H1 (cell line): ENCODE results near the gene SLC8A1.

Experiments used
- CBX5 ChIP-seq: fragments of 300-800, 300-1000 bp; sonication (generic); IDR thresholded peaks from 2 replicates; pipeline ENCODE4 v1.7.1; 2016; ENCODE audit warnings: antibody characterized with exemption, low read length, low read depth
- CTBP2 ChIP-seq: IDR thresholded peaks from 2 replicates; pipeline ENCODE4 v1.7.0; 2011; ENCODE audit warnings: borderline replicate concordance, mild to moderate bottlenecking, moderate library complexity, mixed read lengths, low read length; ENCODE audit not compliant: insufficient read depth, insufficient read length
- EP300 ChIP-seq, 2 experiments: IDR thresholded peaks; 1 replicate in 1 of 2; 2 replicates in 1 of 2; pipeline ENCODE4 v1.6.1; 2011 to 2012; ENCODE audit warnings: low read depth in 2 of 2, low read length in 2 of 2, mild to moderate bottlenecking in 2 of 2, borderline replicate concordance in 1 of 2, inconsistent platforms in 1 of 2, moderate library complexity in 1 of 2
- JUN ChIP-seq: IDR thresholded peaks from 2 replicates; pipeline ENCODE4 v1.6.1; 2011; ENCODE audit warnings: low read depth, mild to moderate bottlenecking, improper control_type of control experiment, low read length
- POLR2A ChIP-seq, 2 experiments: IDR thresholded peaks; 1 replicate in 1 of 2; 2 replicates in 1 of 2; pipeline ENCODE4 v1.6.1; 2011; ENCODE audit warnings: low read depth in 2 of 2, low read length in 2 of 2, mild to moderate bottlenecking in 2 of 2; ENCODE audit errors: control extremely low read depth in 1 of 2
- POLR2AphosphoS5 ChIP-seq: IDR thresholded peaks from 2 replicates; pipeline ENCODE4 v1.6.1; 2011; ENCODE audit warnings: low read depth, low read length
- RBBP5 ChIP-seq: IDR thresholded peaks from 2 replicates; pipeline ENCODE4 v1.7.1; 2012; ENCODE audit warnings: low read depth, mild to moderate bottlenecking, inconsistent platforms, low read length, moderate library complexity, borderline replicate concordance
- SP1 ChIP-seq: IDR thresholded peaks from 2 replicates; pipeline ENCODE4 v1.6.1; 2011; ENCODE audit warnings: low read depth, low read length
- YY1 ChIP-seq: IDR thresholded peaks from 2 replicates; pipeline ENCODE4 v1.6.1; 2011; ENCODE audit warnings: low read depth, mild to moderate bottlenecking, low read length
- TF ChIP-seq, protein P1 (sequence below), 3 experiments: IDR thresholded peaks; 1 replicate in 2 of 3; 2 replicates in 1 of 3; pipeline versions ENCODE4 v1.5.1 to v1.6.1; 2011; ENCODE audit warnings: low read length in 3 of 3, mild to moderate bottlenecking in 3 of 3, inconsistent platforms in 2 of 3, low read depth in 1 of 3, moderate library complexity in 1 of 3; ENCODE audit not compliant: insufficient read depth in 1 of 3; ENCODE audit errors: control extremely low read depth in 1 of 3
- TF ChIP-seq, protein P2 (sequence below): fragments of 300-600 bp; sonication (generic); IDR thresholded peaks from 2 replicates; pipeline ENCODE4 v1.7.1; 2012; ENCODE audit warnings: low read length, moderate library complexity, mild to moderate bottlenecking, inconsistent platforms; ENCODE audit not compliant: insufficient replicate concordance

DNA sequence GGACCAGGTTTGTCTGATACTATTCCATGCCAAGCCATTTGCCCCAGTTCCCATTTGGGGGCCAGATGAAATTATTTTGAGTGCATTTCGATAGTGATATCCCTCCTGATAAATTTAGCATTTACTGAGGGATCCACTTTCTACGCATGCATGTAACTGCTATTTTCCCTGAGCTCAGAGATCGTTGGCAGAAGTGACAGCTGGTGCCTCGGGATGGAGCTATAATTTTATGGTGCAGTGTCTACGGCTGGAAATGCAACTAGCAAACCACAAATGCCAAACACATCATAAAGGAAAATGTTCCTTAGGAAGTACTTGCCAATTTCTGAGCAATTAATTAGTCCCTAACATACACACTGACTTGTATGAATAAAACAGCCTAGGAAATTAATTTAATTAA lies 254.8 kb downstream of the SLC8A1 start:
- TF ChIP-seq POLR2A (IDR thresholded peaks at IDR 0.05; ENCODE audit: control extremely low read depth in 1 of 2, low read depth in 2 of 2, low read length in 2 of 2) = no peak
- TF ChIP-seq EP300 (IDR thresholded peaks at IDR 0.05; ENCODE audit: borderline replicate concordance in 1 of 2, low read depth in 2 of 2, low read length in 2 of 2) = no peak
- TF ChIP-seq, protein P1, sequence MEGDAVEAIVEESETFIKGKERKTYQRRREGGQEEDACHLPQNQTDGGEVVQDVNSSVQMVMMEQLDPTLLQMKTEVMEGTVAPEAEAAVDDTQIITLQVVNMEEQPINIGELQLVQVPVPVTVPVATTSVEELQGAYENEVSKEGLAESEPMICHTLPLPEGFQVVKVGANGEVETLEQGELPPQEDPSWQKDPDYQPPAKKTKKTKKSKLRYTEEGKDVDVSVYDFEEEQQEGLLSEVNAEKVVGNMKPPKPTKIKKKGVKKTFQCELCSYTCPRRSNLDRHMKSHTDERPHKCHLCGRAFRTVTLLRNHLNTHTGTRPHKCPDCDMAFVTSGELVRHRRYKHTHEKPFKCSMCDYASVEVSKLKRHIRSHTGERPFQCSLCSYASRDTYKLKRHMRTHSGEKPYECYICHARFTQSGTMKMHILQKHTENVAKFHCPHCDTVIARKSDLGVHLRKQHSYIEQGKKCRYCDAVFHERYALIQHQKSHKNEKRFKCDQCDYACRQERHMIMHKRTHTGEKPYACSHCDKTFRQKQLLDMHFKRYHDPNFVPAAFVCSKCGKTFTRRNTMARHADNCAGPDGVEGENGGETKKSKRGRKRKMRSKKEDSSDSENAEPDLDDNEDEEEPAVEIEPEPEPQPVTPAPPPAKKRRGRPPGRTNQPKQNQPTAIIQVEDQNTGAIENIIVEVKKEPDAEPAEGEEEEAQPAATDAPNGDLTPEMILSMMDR (IDR thresholded peaks at IDR 0.05; ENCODE audit: control extremely low read depth in 1 of 3, insufficient read depth in 1 of 3, low read depth in 1 of 3, low read length in 3 of 3) = no peak
- no peak for TF ChIP-seq YY1
- no peak for TF ChIP-seq SP1
- TF ChIP-seq, protein P2, sequence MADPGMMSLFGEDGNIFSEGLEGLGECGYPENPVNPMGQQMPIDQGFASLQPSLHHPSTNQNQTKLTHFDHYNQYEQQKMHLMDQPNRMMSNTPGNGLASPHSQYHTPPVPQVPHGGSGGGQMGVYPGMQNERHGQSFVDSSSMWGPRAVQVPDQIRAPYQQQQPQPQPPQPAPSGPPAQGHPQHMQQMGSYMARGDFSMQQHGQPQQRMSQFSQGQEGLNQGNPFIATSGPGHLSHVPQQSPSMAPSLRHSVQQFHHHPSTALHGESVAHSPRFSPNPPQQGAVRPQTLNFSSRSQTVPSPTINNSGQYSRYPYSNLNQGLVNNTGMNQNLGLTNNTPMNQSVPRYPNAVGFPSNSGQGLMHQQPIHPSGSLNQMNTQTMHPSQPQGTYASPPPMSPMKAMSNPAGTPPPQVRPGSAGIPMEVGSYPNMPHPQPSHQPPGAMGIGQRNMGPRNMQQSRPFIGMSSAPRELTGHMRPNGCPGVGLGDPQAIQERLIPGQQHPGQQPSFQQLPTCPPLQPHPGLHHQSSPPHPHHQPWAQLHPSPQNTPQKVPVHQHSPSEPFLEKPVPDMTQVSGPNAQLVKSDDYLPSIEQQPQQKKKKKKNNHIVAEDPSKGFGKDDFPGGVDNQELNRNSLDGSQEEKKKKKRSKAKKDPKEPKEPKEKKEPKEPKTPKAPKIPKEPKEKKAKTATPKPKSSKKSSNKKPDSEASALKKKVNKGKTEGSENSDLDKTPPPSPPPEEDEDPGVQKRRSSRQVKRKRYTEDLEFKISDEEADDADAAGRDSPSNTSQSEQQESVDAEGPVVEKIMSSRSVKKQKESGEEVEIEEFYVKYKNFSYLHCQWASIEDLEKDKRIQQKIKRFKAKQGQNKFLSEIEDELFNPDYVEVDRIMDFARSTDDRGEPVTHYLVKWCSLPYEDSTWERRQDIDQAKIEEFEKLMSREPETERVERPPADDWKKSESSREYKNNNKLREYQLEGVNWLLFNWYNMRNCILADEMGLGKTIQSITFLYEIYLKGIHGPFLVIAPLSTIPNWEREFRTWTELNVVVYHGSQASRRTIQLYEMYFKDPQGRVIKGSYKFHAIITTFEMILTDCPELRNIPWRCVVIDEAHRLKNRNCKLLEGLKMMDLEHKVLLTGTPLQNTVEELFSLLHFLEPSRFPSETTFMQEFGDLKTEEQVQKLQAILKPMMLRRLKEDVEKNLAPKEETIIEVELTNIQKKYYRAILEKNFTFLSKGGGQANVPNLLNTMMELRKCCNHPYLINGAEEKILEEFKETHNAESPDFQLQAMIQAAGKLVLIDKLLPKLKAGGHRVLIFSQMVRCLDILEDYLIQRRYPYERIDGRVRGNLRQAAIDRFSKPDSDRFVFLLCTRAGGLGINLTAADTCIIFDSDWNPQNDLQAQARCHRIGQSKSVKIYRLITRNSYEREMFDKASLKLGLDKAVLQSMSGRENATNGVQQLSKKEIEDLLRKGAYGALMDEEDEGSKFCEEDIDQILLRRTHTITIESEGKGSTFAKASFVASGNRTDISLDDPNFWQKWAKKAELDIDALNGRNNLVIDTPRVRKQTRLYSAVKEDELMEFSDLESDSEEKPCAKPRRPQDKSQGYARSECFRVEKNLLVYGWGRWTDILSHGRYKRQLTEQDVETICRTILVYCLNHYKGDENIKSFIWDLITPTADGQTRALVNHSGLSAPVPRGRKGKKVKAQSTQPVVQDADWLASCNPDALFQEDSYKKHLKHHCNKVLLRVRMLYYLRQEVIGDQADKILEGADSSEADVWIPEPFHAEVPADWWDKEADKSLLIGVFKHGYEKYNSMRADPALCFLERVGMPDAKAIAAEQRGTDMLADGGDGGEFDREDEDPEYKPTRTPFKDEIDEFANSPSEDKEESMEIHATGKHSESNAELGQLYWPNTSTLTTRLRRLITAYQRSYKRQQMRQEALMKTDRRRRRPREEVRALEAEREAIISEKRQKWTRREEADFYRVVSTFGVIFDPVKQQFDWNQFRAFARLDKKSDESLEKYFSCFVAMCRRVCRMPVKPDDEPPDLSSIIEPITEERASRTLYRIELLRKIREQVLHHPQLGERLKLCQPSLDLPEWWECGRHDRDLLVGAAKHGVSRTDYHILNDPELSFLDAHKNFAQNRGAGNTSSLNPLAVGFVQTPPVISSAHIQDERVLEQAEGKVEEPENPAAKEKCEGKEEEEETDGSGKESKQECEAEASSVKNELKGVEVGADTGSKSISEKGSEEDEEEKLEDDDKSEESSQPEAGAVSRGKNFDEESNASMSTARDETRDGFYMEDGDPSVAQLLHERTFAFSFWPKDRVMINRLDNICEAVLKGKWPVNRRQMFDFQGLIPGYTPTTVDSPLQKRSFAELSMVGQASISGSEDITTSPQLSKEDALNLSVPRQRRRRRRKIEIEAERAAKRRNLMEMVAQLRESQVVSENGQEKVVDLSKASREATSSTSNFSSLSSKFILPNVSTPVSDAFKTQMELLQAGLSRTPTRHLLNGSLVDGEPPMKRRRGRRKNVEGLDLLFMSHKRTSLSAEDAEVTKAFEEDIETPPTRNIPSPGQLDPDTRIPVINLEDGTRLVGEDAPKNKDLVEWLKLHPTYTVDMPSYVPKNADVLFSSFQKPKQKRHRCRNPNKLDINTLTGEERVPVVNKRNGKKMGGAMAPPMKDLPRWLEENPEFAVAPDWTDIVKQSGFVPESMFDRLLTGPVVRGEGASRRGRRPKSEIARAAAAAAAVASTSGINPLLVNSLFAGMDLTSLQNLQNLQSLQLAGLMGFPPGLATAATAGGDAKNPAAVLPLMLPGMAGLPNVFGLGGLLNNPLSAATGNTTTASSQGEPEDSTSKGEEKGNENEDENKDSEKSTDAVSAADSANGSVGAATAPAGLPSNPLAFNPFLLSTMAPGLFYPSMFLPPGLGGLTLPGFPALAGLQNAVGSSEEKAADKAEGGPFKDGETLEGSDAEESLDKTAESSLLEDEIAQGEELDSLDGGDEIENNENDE = no peak
- no peak for TF ChIP-seq JUN
- TF ChIP-seq RBBP5 = no peak
- TF ChIP-seq POLR2AphosphoS5 = no peak
- TF ChIP-seq CTBP2 = no peak
- TF ChIP-seq CBX5 = no peak
